Tibial nerve (tissue), 4 donors: ENCODE measurements around the gene TP53INP2.

Source experiments
- EP300 ChIP-seq, 2 donors: sonication (generic); formaldehyde crosslinking; IDR thresholded peaks; one replicate each; pipeline ENCODE4 v1.6.1; 2017; ENCODE audit warnings: antibody characterized with exemption in 2 of 2, mild to moderate bottlenecking in 1 of 2
- POLR2A ChIP-seq, 2 donors: fragments of 450-650 bp; IDR thresholded peaks; one replicate each; pipeline ENCODE4 v1.6.1; 2017; ENCODE audit warnings: antibody characterized with exemption in 2 of 2, mild to moderate bottlenecking in 2 of 2, moderate library complexity in 2 of 2
- TF ChIP-seq, protein P1 (sequence below), 5 experiments: fragments of 200-600 bp in 3 of 5; fragments of 450-650 bp in 2 of 5; sonication (generic) in 3 of 5; IDR thresholded peaks; one replicate each; pipeline ENCODE4 v1.5.1; 2016 to 2019; ENCODE audit warnings: antibody characterized with exemption in 5 of 5, mild to moderate bottlenecking in 3 of 5, moderate library complexity in 2 of 5

- TF ChIP-seq POLR2A (IDR thresholded peaks at IDR 0.05) (no peak), EP300 (IDR thresholded peaks at IDR 0.05) (no peak)
- TF ChIP-seq, protein P1, sequence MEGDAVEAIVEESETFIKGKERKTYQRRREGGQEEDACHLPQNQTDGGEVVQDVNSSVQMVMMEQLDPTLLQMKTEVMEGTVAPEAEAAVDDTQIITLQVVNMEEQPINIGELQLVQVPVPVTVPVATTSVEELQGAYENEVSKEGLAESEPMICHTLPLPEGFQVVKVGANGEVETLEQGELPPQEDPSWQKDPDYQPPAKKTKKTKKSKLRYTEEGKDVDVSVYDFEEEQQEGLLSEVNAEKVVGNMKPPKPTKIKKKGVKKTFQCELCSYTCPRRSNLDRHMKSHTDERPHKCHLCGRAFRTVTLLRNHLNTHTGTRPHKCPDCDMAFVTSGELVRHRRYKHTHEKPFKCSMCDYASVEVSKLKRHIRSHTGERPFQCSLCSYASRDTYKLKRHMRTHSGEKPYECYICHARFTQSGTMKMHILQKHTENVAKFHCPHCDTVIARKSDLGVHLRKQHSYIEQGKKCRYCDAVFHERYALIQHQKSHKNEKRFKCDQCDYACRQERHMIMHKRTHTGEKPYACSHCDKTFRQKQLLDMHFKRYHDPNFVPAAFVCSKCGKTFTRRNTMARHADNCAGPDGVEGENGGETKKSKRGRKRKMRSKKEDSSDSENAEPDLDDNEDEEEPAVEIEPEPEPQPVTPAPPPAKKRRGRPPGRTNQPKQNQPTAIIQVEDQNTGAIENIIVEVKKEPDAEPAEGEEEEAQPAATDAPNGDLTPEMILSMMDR (IDR thresholded peaks at IDR 0.05) = no peak
Observed at GRCh38 chr20:34680586-34681175, 23.5 kb upstream of the TP53INP2 start.
